Measurements from ENCODE around the gene ITGB5.

Gene ITGB5

GRCh38 chr3:124840331-124840730 lies 46.8 kb downstream of the ITGB5 start:
- H2AFZ ChIP-seq (ENCODE audit: low read length): no peak overlapping the region
- TF ChIP-seq EZH2 (IDR thresholded peaks at IDR 0.05; ENCODE audit: borderline replicate concordance, low read length) (no peak), CTCF (IDR thresholded peaks at IDR 0.05; ENCODE audit: low read length) (no peak)
- no peak overlapping the region for H3K9ac ChIP-seq (ENCODE audit: low read length)
- H3K9me2 ChIP-seq (ENCODE audit: low read depth, low read length): no peaks in the 10 kb centered on the region
- H3K9me3 ChIP-seq (ENCODE audit: low read length): no peaks in the 10 kb centered on the region
- no peaks in the 10 kb centered on the region for H3K79me2 ChIP-seq (ENCODE audit: insufficient read depth, low read length)
- no peak overlapping the region for H3K4me3 ChIP-seq (ENCODE audit: low read depth, low read length, poor library complexity, severe bottlenecking)
- H3K4me2 ChIP-seq (ENCODE audit: low read length): no peak overlapping the region
- H4K20me1 ChIP-seq (ENCODE audit: insufficient read depth, low read length): no peaks in the 10 kb centered on the region
- H3F3A ChIP-seq (ENCODE audit: insufficient read depth, low read length): no peaks in the 10 kb centered on the region
- H3K27ac ChIP-seq (ENCODE audit: low read depth, low read length, poor library complexity, severe bottlenecking): no peak overlapping the region
- peaks cover 2% of the 10 kb centered on the region for H3K4me1 ChIP-seq (ENCODE audit: insufficient read depth, low read length, severe bottlenecking)
- H3K36me3 ChIP-seq (ENCODE audit: insufficient read depth, low read length): no peaks in the 10 kb centered on the region
- no peaks in the 10 kb centered on the region for H3K27me3 ChIP-seq (ENCODE audit: insufficient read depth, low read length)

GRCh38 chr3:124839896-124840295 lies 47.3 kb downstream of the ITGB5 start:
- Histone ChIP-seq H3K79me2 (ENCODE audit: insufficient read depth, low read length) (no peaks in the 10 kb centered on the region), H3K9me3 (ENCODE audit: low read length) (no peaks in the 10 kb centered on the region), H3K36me3 (ENCODE audit: insufficient read depth, low read length) (no peaks in the 10 kb centered on the region), H3K27me3 (ENCODE audit: insufficient read depth, low read length) (no peaks in the 10 kb centered on the region), H3K27ac (ENCODE audit: low read depth, low read length, poor library complexity, severe bottlenecking) (no peak overlapping the region), H3K9ac (ENCODE audit: low read length) (no peak overlapping the region), H3K4me2 (ENCODE audit: low read length) (no peak overlapping the region), H2AFZ (ENCODE audit: low read length) (no peak overlapping the region), H3F3A (ENCODE audit: insufficient read depth, low read length) (no peaks in the 10 kb centered on the region), H3K4me3 (ENCODE audit: low read depth, low read length, poor library complexity, severe bottlenecking) (no peak overlapping the region), H3K9me2 (ENCODE audit: low read depth, low read length) (no peaks in the 10 kb centered on the region), H3K4me1 (ENCODE audit: insufficient read depth, low read length, severe bottlenecking) (peaks cover 7% of the 10 kb centered on the region), H4K20me1 (ENCODE audit: insufficient read depth, low read length) (no peaks in the 10 kb centered on the region)
- TF ChIP-seq CTCF (IDR thresholded peaks at IDR 0.05; ENCODE audit: low read length) (no peak), EZH2 (IDR thresholded peaks at IDR 0.05; ENCODE audit: borderline replicate concordance, low read length) (no peak)

GRCh38 chr3:124838963-124839362 lies 48.2 kb downstream of the ITGB5 start:
- Histone ChIP-seq H3K4me1 (ENCODE audit: insufficient read depth, low read length, severe bottlenecking) (peaks cover 8% of the 10 kb centered on the region), H2AFZ (ENCODE audit: low read length) (no peak overlapping the region), H3K27me3 (ENCODE audit: insufficient read depth, low read length) (no peaks in the 10 kb centered on the region), H3K4me2 (ENCODE audit: low read length) (no peak overlapping the region), H3K9ac (ENCODE audit: low read length) (no peak overlapping the region), H3F3A (ENCODE audit: insufficient read depth, low read length) (no peaks in the 10 kb centered on the region), H3K4me3 (ENCODE audit: low read depth, low read length, poor library complexity, severe bottlenecking) (no peak overlapping the region), H3K36me3 (ENCODE audit: insufficient read depth, low read length) (no peaks in the 10 kb centered on the region), H3K9me2 (ENCODE audit: low read depth, low read length) (no peaks in the 10 kb centered on the region), H4K20me1 (ENCODE audit: insufficient read depth, low read length) (no peaks in the 10 kb centered on the region), H3K27ac (ENCODE audit: low read depth, low read length, poor library complexity, severe bottlenecking) (no peak overlapping the region), H3K79me2 (ENCODE audit: insufficient read depth, low read length) (no peaks in the 10 kb centered on the region), H3K9me3 (ENCODE audit: low read length) (no peaks in the 10 kb centered on the region)
- TF ChIP-seq CTCF (IDR thresholded peaks at IDR 0.05; ENCODE audit: low read length) (no peak), EZH2 (IDR thresholded peaks at IDR 0.05; ENCODE audit: borderline replicate concordance, low read length) (no peak)

Measured in OCI-LY1 (cell line).